Measurements from ENCODE around the gene PXDN.

- no peak for TF ChIP-seq SP2 (CRISPR knock-in tag; IDR thresholded peaks at IDR 0.05)
- no peak for TF ChIP-seq RFX5 (IDR thresholded peaks at IDR 0.05; ENCODE audit: low read depth, low read length)
- TF ChIP-seq FOXM1 (CRISPR knock-in tag; IDR thresholded peaks at IDR 0.05) = no peak
- TF ChIP-seq ZNF441 (CRISPR knock-in tag; IDR thresholded peaks at IDR 0.05; ENCODE audit: borderline replicate concordance) = no peak
Observed at GRCh38 chr2:1603059-1603458, 141.3 kb downstream of the PXDN start.
